ENCODE data around the gene SERPINB4. TPM values are rescaled to one million over a fixed set of nuclear protein-coding genes. Genes with fewer than 3 reads are reported as not detected.

Gene SERPINB4
- total and polyA plus RNA-seq, 2 of the 8 experiments (the other 6 are each of a cell fraction or from before 2014, with no cell fraction given): 0.32 to 0.36 TPM

DNA sequence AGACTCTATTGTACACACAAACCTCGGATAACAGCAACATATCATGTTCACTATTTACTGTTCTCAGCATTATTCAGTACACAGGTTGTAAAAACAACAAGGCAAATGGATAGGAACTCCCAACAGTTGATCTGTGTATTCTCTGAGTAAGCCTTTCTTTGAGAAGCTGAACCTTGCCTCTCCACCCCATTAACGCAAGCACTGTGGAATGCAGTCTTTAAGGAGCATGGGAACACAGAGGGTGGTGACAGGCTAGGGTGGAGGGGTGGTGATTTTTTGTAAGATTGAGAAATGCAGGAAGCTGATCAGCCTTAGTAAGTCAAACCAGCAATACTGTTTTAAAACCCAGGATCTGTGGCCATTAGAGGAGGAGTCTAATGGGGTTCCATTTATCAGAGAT lies 39.1 kb upstream of the SERPINB4 start:
- Histone ChIP-seq H3K27me3 (replicated peaks in 1 of 4; ENCODE audit: control insufficient read depth in 3 of 4, extremely low read depth in 1 of 4, insufficient read depth in 3 of 4, low read length in 3 of 4) (no peaks in the 10 kb centered on the region), H3K4me3 (ENCODE audit: extremely low read depth in 1 of 4, insufficient read depth in 2 of 4, low read depth in 3 of 4, low read length in 4 of 4) (no peak overlapping the region), H3K27ac (ENCODE audit: low read depth, low read length) (no peak overlapping the region), H3K36me3 (ENCODE audit: control insufficient read depth in 2 of 4, insufficient read depth in 4 of 4, low read length in 3 of 4) (no peaks in the 10 kb centered on the region), H4K20me1 (replicated peaks in 1 of 2; ENCODE audit: control insufficient read depth in 1 of 2, insufficient read depth in 2 of 2, low read length in 2 of 2) (no peaks in the 10 kb centered on the region), H4K91ac (replicated peaks; ENCODE audit: insufficient read length, low read length) (no peak overlapping the region), H2AK5ac (ENCODE audit: low read depth, low read length) (no peak overlapping the region), H4K5ac (ENCODE audit: insufficient read length, low read depth, low read length) (no peak overlapping the region), H3K4me1 (replicated peaks in 1 of 4; ENCODE audit: control insufficient read depth in 3 of 4, insufficient read depth in 4 of 4, low read length in 3 of 4) (peaks cover 1 to 6% (median 5%) of the 10 kb centered on the region in 4 experiments; a peak in 4 of 7 replicates), H3K4ac (replicated peaks; ENCODE audit: insufficient read length, low read depth, low read length) (no peak overlapping the region), H3K56ac (replicated peaks; ENCODE audit: insufficient read length, low read depth, low read length) (no peak overlapping the region), H3K9ac (replicated peaks in 1 of 4; ENCODE audit: extremely low read depth in 1 of 4, low read depth in 3 of 4, low read length in 3 of 4) (no peak overlapping the region), H2BK12ac (ENCODE audit: low read depth, low read length) (no peak overlapping the region), H2BK20ac (ENCODE audit: low read length) (no peak overlapping the region), H3K14ac (ENCODE audit: insufficient read length) (no peak overlapping the region), H3K18ac (ENCODE audit: extremely low read depth, low read length) (no peak overlapping the region; the same call in 1 of the 2 replicates), H3K23me2 (ENCODE audit: low read depth, low read length) (no peaks in the 10 kb centered on the region; the same call in 1 of the 2 replicates), H3K79me1 (ENCODE audit: low read depth, low read length) (no peaks in the 10 kb centered on the region), H3K79me2 (ENCODE audit: control insufficient read depth in 1 of 2, insufficient read depth in 2 of 2, low read length in 2 of 2) (no peaks in the 10 kb centered on the region), H3K4me2 (ENCODE audit: insufficient read depth in 1 of 2, low read depth in 2 of 2, low read length in 2 of 2) (peak overlapping the region in 1 of 2 experiments; percentile 27; a peak in 2 of 4 replicates), H2AFZ (ENCODE audit: low read length) (0 out of 2 replicates have a peak overlapping the region, but pooled peaks have one; percentile 9), H2BK120ac (replicated peaks; ENCODE audit: low read depth, low read length) (no peak overlapping the region), H2BK15ac (ENCODE audit: low read length) (no peak overlapping the region), H2BK5ac (ENCODE audit: low read depth, low read length) (no peak overlapping the region), H4K8ac (ENCODE audit: extremely low read depth, insufficient read depth, low read length) (no peak overlapping the region), H3K23ac (ENCODE audit: insufficient read length) (no peak overlapping the region), H3K9me3 (ENCODE audit: insufficient read depth in 2 of 2, low read depth in 1 of 2, low read length in 1 of 2) (no peaks in the 10 kb centered on the region)
- FAIRE-seq (peak; percentile 48), DNase-seq (ENCODE audit: low read depth in 1 of 2, low spot score in 2 of 2) (peak in 1 of 2 experiments; percentile 15)
- CTCF ChIA-PET (ENCODE audit: partially characterized antibody): interaction anchor here (0.5 to 2.0 kb wide), 4 partner anchors 8 to 105 kb away, joined by 3 to 10 read pairs (median 4); no protein-coding TSS in a partner anchor
- POLR2A ChIA-PET (ENCODE audit: partially characterized antibody): no interaction called here
- TF ChIP-seq GABPA (IDR thresholded peaks at IDR 0.05; ENCODE audit: borderline replicate concordance, insufficient read depth, low read length) (no peak), RBBP5 (IDR thresholded peaks at IDR 0.05; ENCODE audit: borderline replicate concordance, low read depth, low read length) (no peak), CEBPB (IDR thresholded peaks at IDR 0.05; ENCODE audit: low read depth, low read length) (0 out of 2 replicates have a peak, but pooled peaks have one; percentile 40), TEAD4 (IDR thresholded peaks at IDR 0.05; ENCODE audit: low read depth, low read length) (peak; percentile 70), CTBP2 (IDR thresholded peaks at IDR 0.05; ENCODE audit: borderline replicate concordance, insufficient read depth, insufficient read length, low read length) (no peak)
- TF ChIP-seq, protein P1, sequence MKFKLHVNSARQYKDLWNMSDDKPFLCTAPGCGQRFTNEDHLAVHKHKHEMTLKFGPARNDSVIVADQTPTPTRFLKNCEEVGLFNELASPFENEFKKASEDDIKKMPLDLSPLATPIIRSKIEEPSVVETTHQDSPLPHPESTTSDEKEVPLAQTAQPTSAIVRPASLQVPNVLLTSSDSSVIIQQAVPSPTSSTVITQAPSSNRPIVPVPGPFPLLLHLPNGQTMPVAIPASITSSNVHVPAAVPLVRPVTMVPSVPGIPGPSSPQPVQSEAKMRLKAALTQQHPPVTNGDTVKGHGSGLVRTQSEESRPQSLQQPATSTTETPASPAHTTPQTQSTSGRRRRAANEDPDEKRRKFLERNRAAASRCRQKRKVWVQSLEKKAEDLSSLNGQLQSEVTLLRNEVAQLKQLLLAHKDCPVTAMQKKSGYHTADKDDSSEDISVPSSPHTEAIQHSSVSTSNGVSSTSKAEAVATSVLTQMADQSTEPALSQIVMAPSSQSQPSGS (IDR thresholded peaks at IDR 0.05; ENCODE audit: low read length): no peak
- WGBS, 2 experiments (ENCODE audit: extremely low coverage in 1 of 2, insufficient coverage in 1 of 2, insufficient read length in 1 of 2, insufficient replicate concordance in 2 of 2, low coverage in 1 of 2, low lambda C conversion rate in 2 of 2, missing lambda C conversion rate in 1 of 2): 61% methylated on average over 2 of the region's 2 CpGs; no CpG with 5 or more reads in 1 of the 2 experiments

Measured in H1 (cell line).